ENCODE measurements around the gene MFRP. TPM values are rescaled to one million over a fixed set of nuclear protein-coding genes. Genes with fewer than 3 reads are reported as not detected.

Gene MFRP
- total RNA-seq (2022; extraction: Qiagen RNA extraction): not detected in 5 replicates

DNA sequence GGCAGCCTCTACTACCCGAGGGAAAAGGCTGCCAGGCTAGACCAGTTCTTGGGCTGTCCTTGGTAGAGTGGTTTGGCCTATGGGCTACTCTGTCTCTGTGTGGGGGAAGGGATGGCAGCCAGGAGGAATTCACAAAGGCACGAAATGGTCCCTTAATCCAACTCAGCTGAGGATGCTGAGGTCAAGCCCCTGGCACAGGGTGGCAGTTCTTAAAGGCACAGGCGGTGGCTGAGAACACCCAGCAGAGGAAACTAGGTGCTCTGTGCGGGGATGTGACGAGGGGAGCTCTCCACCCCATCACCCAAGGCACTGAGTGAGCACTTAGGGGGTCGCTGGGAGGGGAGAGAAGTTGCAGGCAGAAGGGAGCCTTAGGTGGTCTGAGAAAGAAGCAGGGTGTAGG lies at the start of gene MFRP:
Gene MFRP (minus strand): TSS at position 101 of the 400 bp plus-strand sequence. CDS start 192 bp downstream, outside the sequence.

GRCh38 chr11:119381181-119381988 lies 34.9 kb upstream of the MFRP start, which contains the start of gene USP2:
Gene USP2 (minus strand): TSS chr11:119381690. CDS start chr11:119373480, 8,210 bp downstream.

GRCh38 chr11:119340335-119341221 lies 5.9 kb downstream of the MFRP start, which contains the start of gene C1QTNF5:
Gene C1QTNF5 (minus strand): TSS chr11:119340883. CDS start chr11:119340397, 486 bp downstream.

DNA sequence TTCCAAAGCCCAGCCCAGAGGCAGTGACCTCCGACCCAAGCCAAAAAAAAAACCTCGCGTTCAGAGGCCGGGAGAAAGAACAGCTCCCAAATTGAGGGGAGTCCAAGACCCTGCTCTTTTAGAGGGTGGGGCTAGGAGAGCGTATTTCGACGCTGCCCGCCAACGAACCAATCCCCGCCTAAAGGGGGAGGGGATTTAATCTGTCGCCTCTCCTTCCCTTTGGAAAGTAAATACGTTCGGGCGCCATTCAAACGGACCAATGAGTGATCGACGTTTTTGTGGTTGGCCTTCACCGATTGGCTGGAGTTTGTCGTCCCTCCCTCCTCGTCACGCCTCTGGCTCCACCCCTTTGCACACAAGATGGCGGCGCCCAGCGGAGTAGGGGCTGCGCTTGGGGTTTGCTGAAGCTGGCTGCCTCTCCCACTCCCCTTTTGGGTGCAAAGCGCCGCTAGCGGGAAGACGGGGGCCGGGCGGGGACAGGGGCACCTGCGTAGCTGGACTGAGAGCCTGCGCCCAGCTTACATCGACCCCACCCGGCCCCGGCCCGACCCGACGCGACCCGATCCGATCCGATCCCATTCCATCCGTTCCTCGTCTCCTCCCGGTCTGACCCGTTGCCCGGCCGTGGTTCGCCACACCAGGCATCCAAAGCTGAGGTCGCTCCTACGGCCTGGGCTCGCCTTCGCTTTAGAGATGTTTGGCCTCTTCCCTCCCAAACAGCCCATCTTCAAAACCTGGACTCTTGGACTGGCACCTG lies 12.2 kb downstream of the MFRP start, which contains the start of gene RNF26:
Gene RNF26 (plus strand): TSS at position 354 of the 757 bp plus-strand sequence. CDS start 596 bp downstream, outside the sequence.

GRCh38 chr11:119316729-119317591 lies 29.5 kb downstream of the MFRP start, which contains the start of gene MCAM:
Gene MCAM (minus strand): TSS chr11:119317130. CDS start chr11:119317101, 29 bp downstream.

Other genes with a start within 250 kb of the MFRP start
- gene DPAGT1, start 244.9 kb downstream of the MFRP start, total RNA-seq (2022; extraction: Qiagen RNA extraction): 31.5 to 39.9 TPM (median 37.0 TPM) in 5 replicates
- gene C2CD2L, start 239.4 kb downstream of the MFRP start, total RNA-seq (2022; extraction: Qiagen RNA extraction): 4.8 to 6.5 TPM (median 5.2 TPM) in 5 replicates
- gene HINFP, start 225.1 kb downstream of the MFRP start, total RNA-seq (2022; extraction: Qiagen RNA extraction): 8.6 to 11.7 TPM (median 9.3 TPM) in 5 replicates
- gene ABCG4, start 197.7 kb downstream of the MFRP start, total RNA-seq (2022; extraction: Qiagen RNA extraction): 0.26 to 0.40 TPM (median 0.33 TPM) in 5 replicates
- 9.7 to 12.0 TPM (median 10.7 TPM) in 5 replicates for gene NLRX1, start 178.0 kb downstream of the MFRP start, total RNA-seq (2022; extraction: Qiagen RNA extraction)
- 0.15 to 0.30 TPM (median 0.23 TPM) in 4 of 5 replicates, not detected in the other for gene NHERF4, start 161.2 kb downstream of the MFRP start, total RNA-seq (2022; extraction: Qiagen RNA extraction)
- 5.7 to 10.7 TPM (median 7.9 TPM) in 5 replicates for gene CBL, start 140.4 kb downstream of the MFRP start, total RNA-seq (2022; extraction: Qiagen RNA extraction)
- 10.6 to 14.2 TPM (median 11.4 TPM) in 5 replicates for gene MCAM, start 29.6 kb downstream of the MFRP start, total RNA-seq (2022; extraction: Qiagen RNA extraction)
- gene RNF26, start 12.2 kb downstream of the MFRP start, total RNA-seq (2022; extraction: Qiagen RNA extraction): 32.7 to 38.7 TPM (median 34.8 TPM) in 5 replicates
- not detected in 5 replicates for gene C1QTNF5, start 5.8 kb downstream of the MFRP start, total RNA-seq (2022; extraction: Qiagen RNA extraction)
- gene USP2, start 35.0 kb upstream of the MFRP start, total RNA-seq (2022; extraction: Qiagen RNA extraction): 0.77 to 1.4 TPM (median 0.96 TPM) in 5 replicates
- 11.4 to 19.8 TPM (median 13.2 TPM) in 5 replicates for gene THY1, start 76.5 kb upstream of the MFRP start, total RNA-seq (2022; extraction: Qiagen RNA extraction)

Data from A549 treated with Hydrocortisone at 1 μM for 4 hours (cell line).